GM12878 (cell line): ENCODE results near the gene SLC34A3. TPM values are rescaled to one million over a fixed set of nuclear protein-coding genes. Genes with fewer than 3 reads are reported as not detected.

ENCODE experiments used
- ATAC-seq: fragments of 200-7000 bp; cut with Tn5 transposase; 3 replicates; pipeline ENCODE4 v1.9.1; 2020; ENCODE audit warnings: mild to moderate bottlenecking, moderate library complexity
- BruUV-seq: library from RNA; stranded (reverse); fragments of 400-500 nt; replicated peaks from 2 replicates; lab custom pipeline; 2021; lab: Mats Ljungman, UMichigan
- CTCF ChIA-PET: fragments of 300-600 bp; sonication (Branson Sonifier 250); formaldehyde crosslinking; extraction: SDS; loops from one replicate; lab custom pipeline; 2021; ENCODE audit warnings: inconsistent platforms; lab: Yijun Ruan, JAX
- POLR2A ChIA-PET: fragments of 350-600 bp; formaldehyde crosslinking; extraction: SDS; loops from one replicate; lab custom pipeline; 2021; ENCODE audit warnings: inconsistent platforms; lab: Charles Lee
- RAD21 ChIA-PET: fragments of 300-600 bp; sonication (Branson Sonifier 250); formaldehyde crosslinking; loops from one replicate; lab custom pipeline; 2023; ENCODE audit warnings: antibody characterized with exemption; ENCODE audit not compliant: unreplicated experiment; lab: Charles Lee
- SMC1A ChIA-PET: fragments of 300-600 bp; sonication (Branson Sonifier 250); formaldehyde crosslinking; loops from one replicate; lab custom pipeline; 2023; ENCODE audit not compliant: unreplicated experiment, uncharacterized antibody; lab: Charles Lee
- DNase-seq: peaks from one replicate; pipeline ENCODE4 v3.0.0-alpha.2; 2011; ENCODE audit warnings: low read depth, low spot score
- FAIRE-seq: peaks from 3 replicates; lab custom pipeline; 2011; peaks lifted over from hg19 to GRCh38; lab: Jason Lieb, UNC
- H2AFZ ChIP-seq: 2 replicates; pipeline ENCODE4 v1.6.0; 2011; ENCODE audit warnings: low read depth, low read length, control low read depth; ENCODE audit not compliant: control insufficient read depth
- H3K27ac ChIP-seq: 2 replicates; pipeline ENCODE4 v1.5.1; 2011; ENCODE audit warnings: control low read depth; ENCODE audit not compliant: control insufficient read depth, insufficient read depth
- H3K27me3 ChIP-seq, 2 experiments: replicated peaks in 1 of 2; 2 replicates each; pipeline versions ENCODE4 v1.6.0 to v1.6.1; 2011; ENCODE audit warnings: low read length in 1 of 2; ENCODE audit not compliant: control insufficient read depth in 2 of 2, insufficient read depth in 2 of 2
- H3K36me3 ChIP-seq, 2 experiments: 2 replicates each; pipeline ENCODE4 v1.5.1; 2011; ENCODE audit warnings: low read length in 1 of 2; ENCODE audit not compliant: control insufficient read depth in 2 of 2, insufficient read depth in 2 of 2
- H3K4me1 ChIP-seq: 2 replicates; pipeline ENCODE4 v1.6.1; 2011; ENCODE audit warnings: mild to moderate bottlenecking, low read length, moderate library complexity, mixed read lengths; ENCODE audit not compliant: control insufficient read depth, insufficient read depth
- H3K4me2 ChIP-seq: 2 replicates; pipeline ENCODE4 v1.6.0; 2011; ENCODE audit warnings: control low read depth; ENCODE audit not compliant: control insufficient read depth, insufficient read depth
- H3K4me3 ChIP-seq: fragments of 200-600 bp; sonication (generic); 2 replicates; pipeline ENCODE4 v1.5.1; 2016
- H3K79me2 ChIP-seq: 2 replicates; pipeline ENCODE4 v1.6.0; 2011; ENCODE audit warnings: low read length; ENCODE audit not compliant: control insufficient read depth, insufficient read depth
- H3K9ac ChIP-seq: 2 replicates; pipeline ENCODE4 v1.8.0; 2011; ENCODE audit warnings: low read length, control low read depth, mixed read lengths; ENCODE audit not compliant: control insufficient read depth, insufficient read depth
- H3K9me3 ChIP-seq: replicated peaks from 3 replicates; pipeline ENCODE4 v1.5.1; 2011; ENCODE audit warnings: mild to moderate bottlenecking, low read length; ENCODE audit not compliant: control insufficient read depth, insufficient read depth
- H4K20me1 ChIP-seq: 2 replicates; pipeline ENCODE4 v1.6.0; 2011; ENCODE audit not compliant: control insufficient read depth, insufficient read depth
- BACH1 ChIP-seq: fragments of 450-650 bp; IDR thresholded peaks from 2 replicates; pipeline ENCODE4 v1.6.1; 2017; ENCODE audit warnings: mild to moderate bottlenecking, borderline replicate concordance
- BHLHE40 ChIP-seq, 2 experiments: fragments of 450-650 bp in 1 of 2; IDR thresholded peaks; 2 replicates each; pipeline ENCODE4 v1.6.1; 2011 to 2017; ENCODE audit warnings: low read depth in 2 of 2, borderline replicate concordance in 1 of 2, improper control_type of control experiment in 1 of 2, low read length in 1 of 2, mild to moderate bottlenecking in 1 of 2
- BRCA1 ChIP-seq: IDR thresholded peaks from 2 replicates; pipeline ENCODE4 v1.6.1; 2011; ENCODE audit warnings: low read depth, low read length, improper control_type of control experiment
- CHD1 ChIP-seq: IDR thresholded peaks from 2 replicates; pipeline ENCODE4 v1.6.1; 2012; ENCODE audit warnings: low read depth, low read length, improper control_type of control experiment
- CHD2 ChIP-seq: IDR thresholded peaks from 2 replicates; pipeline ENCODE4 v1.6.1; 2011; ENCODE audit warnings: low read depth, low read length, improper control_type of control experiment, borderline replicate concordance
- HDAC2 ChIP-seq: fragments of 200-600 bp; sonication (generic); IDR thresholded peaks from 2 replicates; pipeline ENCODE4 v1.6.1; 2017
- KDM1A ChIP-seq: fragments of 200-600 bp; sonication (generic); IDR thresholded peaks from 2 replicates; pipeline ENCODE4 v1.6.1; 2016; ENCODE audit warnings: borderline replicate concordance
- MXI1 ChIP-seq: fragments of 150-350 bp; IDR thresholded peaks from 2 replicates; pipeline ENCODE4 v1.6.1; 2011; ENCODE audit warnings: low read depth, mild to moderate bottlenecking, inconsistent platforms, low read length, improper control_type of control experiment
- NFXL1 ChIP-seq: fragments of 450-650 bp; IDR thresholded peaks from 2 replicates; pipeline ENCODE4 v1.6.1; 2017; ENCODE audit warnings: antibody characterized with exemption, mild to moderate bottlenecking, borderline replicate concordance
- PAX5 ChIP-seq: IDR thresholded peaks from 2 replicates; pipeline ENCODE4 v1.6.1; 2011; ENCODE audit warnings: low read depth, low read length, borderline replicate concordance
- PAX8 ChIP-seq: fragments of 450-650 bp; IDR thresholded peaks from 2 replicates; pipeline ENCODE4 v1.6.1; 2017; ENCODE audit warnings: mild to moderate bottlenecking, moderate library complexity
- SPI1 ChIP-seq: IDR thresholded peaks from 2 replicates; pipeline ENCODE4 v1.6.1; 2011; ENCODE audit warnings: low read depth, mild to moderate bottlenecking, low read length, moderate library complexity, borderline replicate concordance; ENCODE audit not compliant: insufficient read depth
- SREBF1 ChIP-seq: IDR thresholded peaks from 2 replicates; pipeline ENCODE4 v1.6.1; 2012; ENCODE audit warnings: mild to moderate bottlenecking, low read length
- TBL1XR1 ChIP-seq: IDR thresholded peaks from 2 replicates; pipeline ENCODE4 v1.6.1; 2012; ENCODE audit warnings: low read depth, low read length, improper control_type of control experiment
- TCF3 ChIP-seq: IDR thresholded peaks from 2 replicates; pipeline ENCODE4 v1.6.1; 2012; ENCODE audit warnings: low read depth, mild to moderate bottlenecking, low read length, borderline replicate concordance; ENCODE audit not compliant: insufficient read depth
- ZBED1 ChIP-seq: IDR thresholded peaks from 2 replicates; pipeline ENCODE4 v1.6.1; 2016; ENCODE audit warnings: borderline replicate concordance
- ZNF24 ChIP-seq: fragments of 450-650 bp; IDR thresholded peaks from 2 replicates; pipeline ENCODE4 v1.6.1; 2017; ENCODE audit warnings: antibody characterized with exemption, mild to moderate bottlenecking
- WGBS: methylation state at CpG from one replicate; pipeline ENCODE4 v1.1.6; 2016; ENCODE audit warnings: low lambda C conversion rate; ENCODE audit not compliant: insufficient replicate concordance, insufficient coverage; ENCODE audit errors: missing lambda C conversion rate; 5-methylcytosine and 5-hydroxymethylcytosine counted together
- in situ Hi-C: fragments of 300-500 bp; cut with MboI; formaldehyde crosslinking; loops from 9 replicates; pipeline ENCODE4 v1.14.3; 2018; ENCODE audit warnings: mixed read lengths
- intact Hi-C: fragments of 100-400 bp; cut with micrococcal nuclease; formaldehyde crosslinking; loops from one replicate; pipeline ENCODE4 v1.14.2; 2022; ENCODE audit not compliant: unreplicated experiment
- polyA plus RNA-seq, 11 experiments: library from polyadenylated mRNA; depleted of rRNA in 4 of 11; unstranded in 6 of 11; stranded (reverse) in 5 of 11; fragments of >200 nt; fragmentation: Nextera tagmentation in 4 of 11; fragmentation: Illumina TruSeq in 1 of 11; extraction: Ambion mirVana in 4 of 11; extraction: Trizol in 1 of 11; gene quantifications; 1 replicate in 1 of 11; 2 replicates in 10 of 11; pipeline versions ENCODE4 v1.2.1 to v1.2.3, GENCODE V29; 2011 to 2016; ENCODE audit warnings: inconsistent platforms in 2 of 11, missing spikeins in 2 of 11, low read depth in 1 of 11
- total RNA-seq, 4 experiments: library from RNA; depleted of rRNA in 3 of 4; stranded (reverse); fragments of >200 nt in 3 of 4; fragmentation: Illumina TruSeq in 1 of 4; extraction: Trizol in 1 of 4; gene quantifications; 2 replicates each; pipeline versions ENCODE4 v1.2.1 to v1.2.3, GENCODE V29; 2013 to 2021
- TF ChIP-seq, protein P1 (sequence below): fragments of 450-650 bp; IDR thresholded peaks from 2 replicates; pipeline ENCODE4 v1.6.1; 2014; ENCODE audit warnings: mild to moderate bottlenecking
- TF ChIP-seq, protein P2 (sequence below): fragments of 450-650 bp; IDR thresholded peaks from 2 replicates; pipeline ENCODE4 v1.6.1; 2018; ENCODE audit warnings: mild to moderate bottlenecking, low read depth, moderate library complexity; ENCODE audit not compliant: partially characterized antibody

SLC34A3 gene
- total and polyA plus RNA-seq, 10 of the 15 experiments (the other 5 are each of a cell fraction or from before 2014, with no cell fraction given) = not detected

GRCh38 chr9:137236238-137236935, 5.7 kb downstream of the SLC34A3 start:
- WGBS = 8% methylated on average over 27 of the region's 31 CpGs
- H2AFZ ChIP-seq = peak overlapping the region; percentile 65
- peak overlapping the region; percentile 94 for H3K4me2 ChIP-seq
- H3K4me1 ChIP-seq = peaks cover 26% of the 10 kb centered on the region
- H4K20me1 ChIP-seq = no peaks in the 10 kb centered on the region
- H3K27me3 ChIP-seq = no peaks in the 10 kb centered on the region
- peak; percentile 65 for ATAC-seq
- in situ Hi-C loops = no loop called here
- peak overlapping the region; percentile 44 for H3K9ac ChIP-seq
- no peak for FAIRE-seq
- ChIA-PET RAD21 (interaction anchor here (0.6 to 4.6 kb wide), 30 partner anchors 13 to 437 kb away, joined by 3 to 20 read pairs (median 4); partner anchors contain the start of genes ANAPC2, MAN1B1, NELFB and RNF208), SMC1A (interaction anchor here (0.7 to 2.4 kb wide), 9 partner anchors 11 to 176 kb away, joined by 3 to 6 read pairs (median 4); partner anchors contain the start of gene TOR4A), POLR2A (interaction anchor here (0.6 to 9.2 kb wide), 10 partner anchors 13 to 805 kb away, joined by 3 to 112 read pairs (median 6); partner anchors contain the start of genes CYSRT1, NELFB, NRARP and RNF208), CTCF (interaction anchor here (0.6 to 5.3 kb wide), 43 partner anchors 11 to 471 kb away, joined by 3 to 52 read pairs (median 4); partner anchors contain the start of genes ANAPC2, CYSRT1, DPP7 and EXD3)
- H3K9me3 ChIP-seq = no peaks in the 10 kb centered on the region
- H3K27ac ChIP-seq = peak overlapping the region; percentile 31; the same call in 1 of the 2 replicates
- intact Hi-C loops = loop anchor here (5.0 kb wide), 1 partner anchor 449 kb away; no protein-coding TSS in a partner anchor
- no peak for DNase-seq
- H3K36me3 ChIP-seq = no peaks in the 10 kb centered on the region
- BruUV-seq = no TSS peak
- no peak overlapping the region for H3K4me3 ChIP-seq
- H3K79me2 ChIP-seq = peaks cover 8% of the 10 kb centered on the region
- TF ChIP-seq NFXL1 (no peak), ZBED1 (no peak), CHD1 (no peak), MXI1 (peak; percentile 62; the same call in 1 of the 2 replicates), PAX5 (no peak), CHD2 (peak; percentile 59), KDM1A (no peak), BHLHE40 (IDR thresholded peaks at IDR 0.05; ENCODE audit: borderline replicate concordance in 1 of 2, low read depth in 2 of 2, low read length in 1 of 2) (peak; percentile 72 to 73; a peak in 3 of 4 replicates), PAX8 (no peak), SPI1 (no peak), TBL1XR1 (peak; percentile 18; the same call in 1 of the 2 replicates), SREBF1 (no peak), ZNF24 (0 out of 2 replicates have a peak, but pooled peaks have one; percentile 33), BRCA1 (no peak), TCF3 (peak; percentile 80; the same call in 1 of the 2 replicates), BACH1 (peak; percentile 54; the same call in 1 of the 2 replicates), HDAC2 (no peak)
- TF ChIP-seq, protein P1, sequence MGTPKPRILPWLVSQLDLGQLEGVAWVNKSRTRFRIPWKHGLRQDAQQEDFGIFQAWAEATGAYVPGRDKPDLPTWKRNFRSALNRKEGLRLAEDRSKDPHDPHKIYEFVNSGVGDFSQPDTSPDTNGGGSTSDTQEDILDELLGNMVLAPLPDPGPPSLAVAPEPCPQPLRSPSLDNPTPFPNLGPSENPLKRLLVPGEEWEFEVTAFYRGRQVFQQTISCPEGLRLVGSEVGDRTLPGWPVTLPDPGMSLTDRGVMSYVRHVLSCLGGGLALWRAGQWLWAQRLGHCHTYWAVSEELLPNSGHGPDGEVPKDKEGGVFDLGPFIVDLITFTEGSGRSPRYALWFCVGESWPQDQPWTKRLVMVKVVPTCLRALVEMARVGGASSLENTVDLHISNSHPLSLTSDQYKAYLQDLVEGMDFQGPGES = 0 out of 2 replicates have a peak, but pooled peaks have one; percentile 21
- TF ChIP-seq, protein P2, sequence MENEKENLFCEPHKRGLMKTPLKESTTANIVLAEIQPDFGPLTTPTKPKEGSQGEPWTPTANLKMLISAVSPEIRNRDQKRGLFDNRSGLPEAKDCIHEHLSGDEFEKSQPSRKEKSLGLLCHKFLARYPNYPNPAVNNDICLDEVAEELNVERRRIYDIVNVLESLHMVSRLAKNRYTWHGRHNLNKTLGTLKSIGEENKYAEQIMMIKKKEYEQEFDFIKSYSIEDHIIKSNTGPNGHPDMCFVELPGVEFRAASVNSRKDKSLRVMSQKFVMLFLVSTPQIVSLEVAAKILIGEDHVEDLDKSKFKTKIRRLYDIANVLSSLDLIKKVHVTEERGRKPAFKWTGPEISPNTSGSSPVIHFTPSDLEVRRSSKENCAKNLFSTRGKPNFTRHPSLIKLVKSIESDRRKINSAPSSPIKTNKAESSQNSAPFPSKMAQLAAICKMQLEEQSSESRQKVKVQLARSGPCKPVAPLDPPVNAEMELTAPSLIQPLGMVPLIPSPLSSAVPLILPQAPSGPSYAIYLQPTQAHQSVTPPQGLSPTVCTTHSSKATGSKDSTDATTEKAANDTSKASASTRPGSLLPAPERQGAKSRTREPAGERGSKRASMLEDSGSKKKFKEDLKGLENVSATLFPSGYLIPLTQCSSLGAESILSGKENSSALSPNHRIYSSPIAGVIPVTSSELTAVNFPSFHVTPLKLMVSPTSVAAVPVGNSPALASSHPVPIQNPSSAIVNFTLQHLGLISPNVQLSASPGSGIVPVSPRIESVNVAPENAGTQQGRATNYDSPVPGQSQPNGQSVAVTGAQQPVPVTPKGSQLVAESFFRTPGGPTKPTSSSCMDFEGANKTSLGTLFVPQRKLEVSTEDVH = no peak
